Liver (tissue), 9 donors: ENCODE results near the gene ZNF780B. TPM values are rescaled to one million over a fixed set of nuclear protein-coding genes. Genes with fewer than 3 reads are reported as not detected.

Experiments
- DNase-seq: peaks from one replicate; pipeline ENCODE4 v3.0.0-alpha.2; 2017; ENCODE audit warnings: low spot score
- H3K27ac ChIP-seq, 2 donors: one replicate each; pipeline ENCODE4 v1.7.0; 2013; ENCODE audit warnings: inconsistent platforms in 2 of 2, low read length in 2 of 2, control low read depth in 1 of 2, low read depth in 1 of 2, mild to moderate bottlenecking in 1 of 2
- H3K27me3 ChIP-seq, 4 donors: one replicate each; pipeline versions ENCODE4 v1.6.1 to v1.7.0; 2013; ENCODE audit warnings: low read length in 3 of 4, inconsistent platforms in 1 of 4, mild to moderate bottlenecking in 1 of 4, moderate library complexity in 1 of 4; ENCODE audit not compliant: control insufficient read depth in 4 of 4, insufficient read depth in 4 of 4
- H3K36me3 ChIP-seq, 4 donors: one replicate each; pipeline versions ENCODE4 v1.6.1 to v1.7.0; 2013; ENCODE audit warnings: low read length in 3 of 4, mild to moderate bottlenecking in 3 of 4, low read depth in 1 of 4, moderate library complexity in 1 of 4; ENCODE audit not compliant: control insufficient read depth in 4 of 4, insufficient read depth in 3 of 4
- H3K4me1 ChIP-seq, 4 donors: one replicate each; pipeline versions ENCODE4 v1.6.1 to v1.7.0; 2013; ENCODE audit warnings: low read length in 3 of 4, mild to moderate bottlenecking in 3 of 4, moderate library complexity in 1 of 4; ENCODE audit not compliant: control insufficient read depth in 4 of 4, insufficient read depth in 4 of 4
- H3K4me3 ChIP-seq, 3 donors: one replicate each; pipeline versions ENCODE4 v1.6.1 to v1.7.0; 2013; ENCODE audit warnings: low read length in 3 of 3, control low read depth in 1 of 3, low read depth in 1 of 3, mild to moderate bottlenecking in 1 of 3
- H3K9ac ChIP-seq, 2 donors: one replicate each; pipeline ENCODE4 v1.7.0; 2013; ENCODE audit warnings: low read length in 2 of 2, mild to moderate bottlenecking in 2 of 2, moderate library complexity in 2 of 2, control low read depth in 1 of 2, low read depth in 1 of 2
- H3K9me3 ChIP-seq, 4 donors: one replicate each; pipeline versions ENCODE4 v1.6.1 to v1.7.0; 2013; ENCODE audit warnings: low read length in 3 of 4; ENCODE audit not compliant: control insufficient read depth in 4 of 4
- ATF3 ChIP-seq: IDR thresholded peaks from 2 replicates; pipeline ENCODE4 v1.6.1; 2016; ENCODE audit warnings: antibody characterized with exemption
- CTCF ChIP-seq: fragments of 150-350 bp; IDR thresholded peaks from 2 replicates; pipeline ENCODE4 v1.5.1; 2017; ENCODE audit warnings: improper control_type of control experiment, low read depth, low read length; ENCODE audit not compliant: missing input control
- EGR1 ChIP-seq, 2 donors: IDR thresholded peaks; 2 replicates each; pipeline ENCODE4 v1.6.1; 2016 to 2018; ENCODE audit warnings: antibody characterized with exemption in 2 of 2, low read depth in 2 of 2
- FOXA1 ChIP-seq: IDR thresholded peaks from 2 replicates; pipeline ENCODE4 v1.6.1; 2016; ENCODE audit warnings: antibody characterized with exemption
- FOXA2 ChIP-seq: IDR thresholded peaks from 2 replicates; pipeline ENCODE4 v1.6.1; 2016; ENCODE audit warnings: antibody characterized with exemption
- GABPA ChIP-seq, 2 donors: IDR thresholded peaks in 1 of 2; conservative IDR thresholded peaks in 1 of 2; 2 replicates each; pipeline ENCODE4 v1.6.1; 2016; ENCODE audit warnings: antibody characterized with exemption in 2 of 2, mild to moderate bottlenecking in 1 of 2, moderate library complexity in 1 of 2
- HNF4A ChIP-seq, 2 donors: conservative IDR thresholded peaks; 2 replicates each; pipeline ENCODE4 v1.6.1; 2016; ENCODE audit warnings: antibody characterized with exemption in 2 of 2, mild to moderate bottlenecking in 2 of 2
- HNF4G ChIP-seq: IDR thresholded peaks from 2 replicates; pipeline ENCODE4 v1.6.1; 2016; ENCODE audit warnings: antibody characterized with exemption
- NR2F2 ChIP-seq: IDR thresholded peaks from 2 replicates; pipeline ENCODE4 v1.6.1; 2016; ENCODE audit warnings: antibody characterized with exemption
- RAD21 ChIP-seq, 2 donors: IDR thresholded peaks; 2 replicates each; pipeline ENCODE4 v1.6.1; 2016; ENCODE audit warnings: antibody characterized with exemption in 2 of 2, mild to moderate bottlenecking in 2 of 2
- REST ChIP-seq: IDR thresholded peaks from 2 replicates; pipeline ENCODE4 v1.6.1; 2016; ENCODE audit warnings: antibody characterized with exemption, mild to moderate bottlenecking
- RXRA ChIP-seq, 2 donors: IDR thresholded peaks; 2 replicates each; pipeline ENCODE4 v1.6.1; 2017 to 2018; ENCODE audit warnings: antibody characterized with exemption in 2 of 2, mild to moderate bottlenecking in 1 of 2
- SP1 ChIP-seq: IDR thresholded peaks from 2 replicates; pipeline ENCODE4 v1.6.1; 2018; ENCODE audit warnings: antibody characterized with exemption, mild to moderate bottlenecking
- TAF1 ChIP-seq: conservative IDR thresholded peaks from 2 replicates; pipeline ENCODE4 v1.6.1; 2016; ENCODE audit warnings: antibody characterized with exemption, mild to moderate bottlenecking
- YY1 ChIP-seq: IDR thresholded peaks from 2 replicates; pipeline ENCODE4 v1.6.1; 2016; ENCODE audit warnings: antibody characterized with exemption, mild to moderate bottlenecking
- ZBTB33 ChIP-seq: IDR thresholded peaks from 2 replicates; pipeline ENCODE4 v1.6.1; 2016; ENCODE audit warnings: antibody characterized with exemption
- WGBS: extraction: QIAGEN DNeasy Blood & Tissue Kit; methylation state at CpG from one replicate; pipeline ENCODE4 v1.1.7; 2013; 5-methylcytosine and 5-hydroxymethylcytosine counted together
- polyA plus RNA-seq, 2 donors: library from polyadenylated mRNA; stranded (reverse) in 1 of 2; unstranded in 1 of 2; fragments of 200-250 nt in 1 of 2; fragments of >200 nt in 1 of 2; fragmentation: Nextera tagmentation in 1 of 2; extraction: Ambion mirVana in 1 of 2; gene quantifications; one replicate each; pipeline versions ENCODE4 v1.2.1 to v1.2.3, GENCODE V29; 2013 to 2015
- total RNA-seq, 2 donors: library from RNA; depleted of rRNA; stranded (reverse); fragments of >200 nt; gene quantifications; one replicate each; pipeline ENCODE4 v1.2.3, GENCODE V29; 2014
- donor health status: healthy.
- donor health status: healthy.
- donor health status: healthy.
- donor health status: healthy.
- donor health status: healthy.

Gene ZNF780B
- total and polyA plus RNA-seq, 4 donors, result 1.4 to 18.0 (median 5.8) TPM

GRCh38 chr19:40059624-40060023, 3.6 kb upstream of the ZNF780B start:
- WGBS, result 99% methylated on average over 1 of the region's 1 CpG

GRCh38 chr19:40057166-40057565, 1.1 kb upstream of the ZNF780B start:
- H3K36me3 ChIP-seq, result peaks cover 0 to 2% (median 0%) of the 10 kb centered on the region in 4 donors
- H3K9ac ChIP-seq, result no peak overlapping the region
- H3K4me1 ChIP-seq, result peaks cover 0 to 16% (median 14%) of the 10 kb centered on the region in 4 donors
- peak overlapping the region in 1 of 3 donors; percentile 81 for H3K4me3 ChIP-seq
- 80% methylated on average over 1 of the region's 1 CpG for WGBS
- H3K27me3 ChIP-seq, result no peaks in the 10 kb centered on the region
- no peak for TF ChIP-seq RXRA (IDR thresholded peaks at IDR 0.05)
- no peak for TF ChIP-seq REST
- H3K27ac ChIP-seq, result no peak overlapping the region
- peaks cover 3 to 14% (median 11%) of the 10 kb centered on the region in 4 donors for H3K9me3 ChIP-seq
- no peak for DNase-seq

More at GRCh38 chr19:40059624-40060023, 3.6 kb upstream of the ZNF780B start:
- peaks cover 0 to 15% (median 12%) of the 10 kb centered on the region in 4 donors for H3K4me1 ChIP-seq
- no peaks in the 10 kb centered on the region for H3K27me3 ChIP-seq
- H3K27ac ChIP-seq, result no peak overlapping the region
- peaks cover 3 to 22% (median 11%) of the 10 kb centered on the region in 4 donors for H3K9me3 ChIP-seq
- DNase-seq, result no peak
- TF ChIP-seq SP1 (no peak), FOXA1 (no peak), GABPA (IDR thresholded peaks at IDR 0.05 in 1 of 2, conservative IDR thresholded peaks at IDR 0.05 in 1 of 2) (no peak), RXRA (IDR thresholded peaks at IDR 0.05) (no peak)
- H3K36me3 ChIP-seq, result peaks cover 0 to 2% (median 0%) of the 10 kb centered on the region in 4 donors
- no peak overlapping the region for H3K9ac ChIP-seq
- H3K4me3 ChIP-seq, result no peak overlapping the region

- Histone ChIP-seq H3K27ac (no peak overlapping the region), H3K4me1 (peaks cover 0 to 16% (median 14%) of the 10 kb centered on the region in 4 donors), H3K36me3 (peaks cover 0 to 2% (median 0%) of the 10 kb centered on the region in 4 donors), H3K9me3 (peaks cover 3 to 19% (median 14%) of the 10 kb centered on the region in 4 donors), H3K27me3 (no peaks in the 10 kb centered on the region), H3K9ac (peak overlapping the region; percentile 65 to 73), H3K4me3 (peak overlapping the region; percentile 81 to 99 (median 86))
- 4% methylated on average over 7 of the region's 7 CpGs for WGBS
- DNase-seq, result no peak
- TF ChIP-seq EGR1 (IDR thresholded peaks at IDR 0.05; ENCODE audit: low read depth in 2 of 2) (no peak), RAD21 (IDR thresholded peaks at IDR 0.05) (no peak), FOXA2 (no peak), ZBTB33 (no peak), NR2F2 (no peak), HNF4A (conservative IDR thresholded peaks at IDR 0.05) (no peak), RXRA (IDR thresholded peaks at IDR 0.05) (no peak), HNF4G (no peak), TAF1 (no peak), GABPA (IDR thresholded peaks at IDR 0.05 in 1 of 2, conservative IDR thresholded peaks at IDR 0.05 in 1 of 2) (no peak), ATF3 (no peak), YY1 (no peak), FOXA1 (no peak), CTCF (no peak)
Observed at GRCh38 chr19:40056505-40056904, 474 bp upstream of the ZNF780B start.
